Head of caudate nucleus (tissue), 42 donors: ENCODE measurements around the gene NDE1.
"Not testable (repeated sequence)": the region's sequence is repeated elsewhere in the genome, so short reads cannot be mapped to it uniquely, and the experiment has no call there.

Experiments
- DNase-seq, 42 donors: peaks; one replicate each; pipeline versions ENCODE4 v3.0.0 to v3.0.0-alpha.2; 2020 to 2021; ENCODE audit warnings: mixed read lengths in 7 of 42
- intact Hi-C: fragments of 100-400 bp; cut with DNase I; formaldehyde crosslinking; loops from one replicate; pipeline ENCODE4 v1.15.0; 2022

Gene NDE1

DNA sequence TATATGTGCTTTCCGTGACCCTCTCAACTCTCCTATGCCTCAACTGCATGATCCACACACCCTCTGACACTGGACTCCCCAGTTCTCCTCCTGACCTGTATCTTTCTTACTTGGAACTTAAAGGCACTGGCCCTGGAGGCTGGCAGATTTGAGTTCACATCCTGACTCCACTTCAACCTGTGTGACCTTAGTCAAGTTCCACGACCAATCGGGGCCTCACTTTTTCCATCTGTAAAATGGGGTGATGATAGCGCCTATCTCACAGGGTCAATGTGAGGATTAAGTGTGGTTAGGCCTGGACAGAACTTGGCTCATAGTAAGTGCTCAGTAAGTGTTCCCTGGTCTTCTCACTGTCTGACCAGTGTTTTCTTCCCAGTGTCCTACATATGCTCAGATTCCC, 32.1 kb upstream of the NDE1 start:
- intact Hi-C loops = no loop called here
- no peak for DNase-seq

GRCh38 chr16:15618392-15618791, 31.7 kb upstream of the NDE1 start:
- intact Hi-C loops = no loop called here
- DNase-seq = no peak

GRCh38 chr16:15620611-15621195, 29.3 kb upstream of the NDE1 start:
- DNase-seq = no peak
- intact Hi-C loops = no loop called here

GRCh38 chr16:15621456-15621855, 28.6 kb upstream of the NDE1 start:
- intact Hi-C loops = no loop called here

DNA sequence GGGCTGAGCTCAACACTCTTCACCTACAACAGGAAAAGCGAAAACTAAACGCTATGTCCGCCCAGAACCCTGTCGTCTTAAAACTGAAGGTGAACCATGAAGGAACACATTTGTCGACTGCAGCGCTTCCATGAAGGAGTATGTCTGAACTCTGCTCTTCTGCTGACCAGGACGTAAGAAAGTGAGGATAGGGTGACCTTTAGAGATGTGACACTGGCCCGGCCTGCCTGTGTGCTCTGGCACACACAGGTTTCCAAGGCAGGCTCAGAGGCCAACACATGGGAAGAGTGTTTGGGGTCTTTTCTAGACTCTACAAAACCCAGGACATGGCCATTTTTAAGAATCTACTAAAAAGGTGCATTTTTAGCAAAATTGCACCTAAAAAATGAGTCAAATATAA, 28.2 kb upstream of the NDE1 start:
- intact Hi-C loops = no loop called here
- DNase-seq = no peak

More at GRCh38 chr16:15621456-15621855, 28.6 kb upstream of the NDE1 start:
- no peak for DNase-seq

- intact Hi-C loops = no loop called here
- no peak for DNase-seq
These were observed 18.2 kb upstream of the NDE1 start for GRCh38 chr16:15631730-15632409.

DNA sequence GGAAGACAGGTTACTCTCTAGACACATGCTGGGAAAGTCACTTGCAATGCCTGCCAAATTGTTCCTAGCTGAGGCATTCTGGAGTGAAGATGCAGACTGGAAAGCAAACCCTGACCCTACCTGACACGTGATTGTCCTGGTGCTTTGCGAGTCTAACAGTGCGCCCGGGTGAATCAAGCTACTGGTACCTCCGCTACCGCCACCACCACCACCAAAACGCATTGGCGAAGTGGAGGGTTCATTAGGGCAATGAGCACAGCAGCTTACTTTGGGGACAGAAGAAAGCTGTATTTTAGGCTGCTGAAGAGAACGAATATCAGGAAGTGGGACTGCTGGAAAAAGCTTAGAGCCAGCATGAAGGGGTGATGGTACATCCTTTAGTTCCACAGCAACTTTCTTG, 14.1 kb upstream of the NDE1 start:
- intact Hi-C loops = no loop called here
- DNase-seq = no peak

GRCh38 chr16:15636392-15636873, 13.6 kb upstream of the NDE1 start:
- no peak for DNase-seq
- intact Hi-C loops = no loop called here

- intact Hi-C loops = no loop called here
- no peak for DNase-seq
These were observed 10.9 kb upstream of the NDE1 start for GRCh38 chr16:15639061-15639568.

- no peak for DNase-seq
- intact Hi-C loops = loop anchor here (5.0 kb wide), 1 partner anchor 46 kb away; no protein-coding TSS in a partner anchor
These were observed 9.1 kb upstream of the NDE1 start for GRCh38 chr16:15640966-15641365.

- DNase-seq = no peak
These were observed 8.1 kb upstream of the NDE1 start for GRCh38 chr16:15641753-15642556.

DNA sequence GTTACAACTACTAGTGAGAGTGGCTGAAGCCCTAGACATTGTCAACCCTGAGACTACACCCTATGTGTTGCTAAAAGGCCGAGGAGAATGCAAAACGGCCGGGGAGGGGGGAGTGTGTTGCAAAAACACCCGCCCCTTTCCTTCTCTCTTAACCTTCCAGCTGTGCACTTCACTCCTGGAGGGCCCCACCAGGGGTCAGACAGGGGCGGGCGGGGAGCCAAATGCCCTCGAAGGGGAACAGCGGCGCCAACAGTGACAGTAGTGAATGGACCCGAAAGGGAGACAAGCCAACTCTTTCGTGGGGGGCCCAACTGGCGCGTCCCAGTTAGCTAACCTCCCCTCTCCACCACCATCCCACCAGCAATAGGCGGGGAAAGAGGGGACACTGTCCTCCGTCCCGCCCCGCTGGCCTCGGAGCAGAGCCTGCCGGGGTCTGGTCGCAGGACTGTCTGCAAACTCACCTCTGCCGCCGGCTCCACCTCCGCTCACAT, 7.4 kb upstream of the NDE1 start:
- intact Hi-C loops = loop anchor here (5.0 kb wide), 1 partner anchor 45 kb away; no protein-coding TSS in a partner anchor
- DNase-seq = peak in 28 of 42 donors; percentile 10 to 74 (median 44)

More at GRCh38 chr16:15641753-15642556, 8.1 kb upstream of the NDE1 start:
- intact Hi-C loops = loop anchor here (5.0 kb wide), 1 partner anchor 45 kb away; no protein-coding TSS in a partner anchor

- DNase-seq = peak; percentile 90 to 100 (median 98)
- intact Hi-C loops = loop anchor here (5.0 kb wide), 1 partner anchor 44 kb away; no protein-coding TSS in a partner anchor
These were observed 6.7 kb upstream of the NDE1 start, which contains the start of gene MARF1 for GRCh38 chr16:15643048-15643945. TSS of gene MARF1 (minus strand) at chr16:15643154. CDS start at chr16:15639233, 3,921 bp downstream.

- no peak for DNase-seq
- intact Hi-C loops = loop anchor here (5.0 kb wide), 1 partner anchor 43 kb away; no protein-coding TSS in a partner anchor
These were observed 6.1 kb upstream of the NDE1 start for GRCh38 chr16:15643946-15644250.

- peak in 8 of 42 donors; percentile 7 to 51 (median 21) for DNase-seq
- intact Hi-C loops = loop anchor here (5.0 kb wide), 1 partner anchor 43 kb away; no protein-coding TSS in a partner anchor
These were observed 5.6 kb upstream of the NDE1 start for GRCh38 chr16:15644267-15644961.

GRCh38 chr16:15644962-15645465, 5.0 kb upstream of the NDE1 start:
- intact Hi-C loops = loop anchor here (5.0 kb wide), 1 partner anchor 42 kb away; no protein-coding TSS in a partner anchor
- not testable (repeated sequence) for DNase-seq

GRCh38 chr16:15646557-15647293, 3.3 kb upstream of the NDE1 start:
- intact Hi-C loops, DNase-seq: not testable (repeated sequence)
